Measurements from ENCODE around the gene SOX6. TPM values are rescaled to one million over a fixed set of nuclear protein-coding genes. Genes with fewer than 3 reads are reported as not detected.

SOX6 gene
- total RNA-seq, 1 experiment from 2014 or later, result 0.21 TPM

DNA sequence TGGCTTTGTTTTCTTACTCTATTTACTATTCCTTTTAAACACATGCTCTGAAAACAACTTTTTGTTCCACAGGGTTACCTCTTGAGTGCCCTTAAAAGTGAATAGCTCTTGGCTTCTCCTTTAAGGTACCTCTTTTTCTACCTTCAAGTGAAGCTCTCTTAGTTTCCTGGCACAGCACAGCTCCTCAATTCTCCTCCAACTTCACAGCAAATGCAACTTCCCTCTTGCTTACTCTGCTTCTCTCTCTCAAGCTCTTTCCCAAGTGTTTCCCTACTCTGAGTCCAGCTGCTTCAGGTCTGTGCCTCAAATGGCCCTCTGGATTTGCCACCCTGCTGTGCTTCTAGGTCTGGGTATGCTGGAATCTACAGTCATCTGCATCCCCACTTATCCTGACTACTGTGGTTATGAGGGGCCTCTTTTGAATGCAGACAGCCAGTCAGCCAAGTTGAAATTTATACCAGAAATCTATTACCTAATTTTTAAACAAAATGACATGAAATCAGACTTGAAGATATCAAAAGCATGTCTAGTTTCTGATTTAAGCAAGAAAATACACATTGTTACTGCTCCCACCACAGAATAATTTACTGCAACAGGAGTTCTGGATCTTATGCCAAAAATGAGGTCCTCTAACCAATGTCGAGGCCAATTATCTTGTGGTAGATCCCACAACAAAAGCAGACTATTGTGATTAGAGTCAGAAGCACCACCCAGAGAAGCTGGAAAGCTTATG lies 371.1 kb downstream of the SOX6 start:
- no peaks in the 10 kb centered on the region for H3K4me1 ChIP-seq (ENCODE audit: control insufficient read depth, insufficient read depth, low read length)
- DNase-seq (ENCODE audit: low read depth, low spot score) (no peak), ATAC-seq (no peak)
- H3K27ac ChIP-seq (ENCODE audit: low read length), result no peak overlapping the region
- intact Hi-C loops (cut with micrococcal nuclease; ENCODE audit: unreplicated experiment) (no loop called here), in situ Hi-C loops (cut with HindIII; ENCODE audit: low pct_unique_long_range_greater_than_20kb, low sequenced_read_pairs) (no loop called here)
- CTCF ChIA-PET, result no interaction called here
- no peaks in the 10 kb centered on the region for H3K9me3 ChIP-seq (ENCODE audit: control insufficient read depth, insufficient read depth, low read depth, low read length)
- BruUV-seq (replicated peaks), result no TSS peak
- H3K27me3 ChIP-seq (ENCODE audit: control insufficient read depth, insufficient read depth, low read length), result no peaks in the 10 kb centered on the region
- H3K36me3 ChIP-seq (ENCODE audit: control insufficient read depth, insufficient read depth, low read length), result no peaks in the 10 kb centered on the region
- POLR2A ChIA-PET, result no interaction called here
- no peak for TF ChIP-seq SIN3A (IDR thresholded peaks at IDR 0.05; ENCODE audit: borderline replicate concordance, insufficient read depth, low read depth, low read length)
- TF ChIP-seq TCF7L2 (IDR thresholded peaks at IDR 0.05; ENCODE audit: low read depth, low read length), result no peak
- TF ChIP-seq, protein P1, sequence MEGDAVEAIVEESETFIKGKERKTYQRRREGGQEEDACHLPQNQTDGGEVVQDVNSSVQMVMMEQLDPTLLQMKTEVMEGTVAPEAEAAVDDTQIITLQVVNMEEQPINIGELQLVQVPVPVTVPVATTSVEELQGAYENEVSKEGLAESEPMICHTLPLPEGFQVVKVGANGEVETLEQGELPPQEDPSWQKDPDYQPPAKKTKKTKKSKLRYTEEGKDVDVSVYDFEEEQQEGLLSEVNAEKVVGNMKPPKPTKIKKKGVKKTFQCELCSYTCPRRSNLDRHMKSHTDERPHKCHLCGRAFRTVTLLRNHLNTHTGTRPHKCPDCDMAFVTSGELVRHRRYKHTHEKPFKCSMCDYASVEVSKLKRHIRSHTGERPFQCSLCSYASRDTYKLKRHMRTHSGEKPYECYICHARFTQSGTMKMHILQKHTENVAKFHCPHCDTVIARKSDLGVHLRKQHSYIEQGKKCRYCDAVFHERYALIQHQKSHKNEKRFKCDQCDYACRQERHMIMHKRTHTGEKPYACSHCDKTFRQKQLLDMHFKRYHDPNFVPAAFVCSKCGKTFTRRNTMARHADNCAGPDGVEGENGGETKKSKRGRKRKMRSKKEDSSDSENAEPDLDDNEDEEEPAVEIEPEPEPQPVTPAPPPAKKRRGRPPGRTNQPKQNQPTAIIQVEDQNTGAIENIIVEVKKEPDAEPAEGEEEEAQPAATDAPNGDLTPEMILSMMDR (IDR thresholded peaks at IDR 0.05), result no peak
- TF ChIP-seq, protein P2, sequence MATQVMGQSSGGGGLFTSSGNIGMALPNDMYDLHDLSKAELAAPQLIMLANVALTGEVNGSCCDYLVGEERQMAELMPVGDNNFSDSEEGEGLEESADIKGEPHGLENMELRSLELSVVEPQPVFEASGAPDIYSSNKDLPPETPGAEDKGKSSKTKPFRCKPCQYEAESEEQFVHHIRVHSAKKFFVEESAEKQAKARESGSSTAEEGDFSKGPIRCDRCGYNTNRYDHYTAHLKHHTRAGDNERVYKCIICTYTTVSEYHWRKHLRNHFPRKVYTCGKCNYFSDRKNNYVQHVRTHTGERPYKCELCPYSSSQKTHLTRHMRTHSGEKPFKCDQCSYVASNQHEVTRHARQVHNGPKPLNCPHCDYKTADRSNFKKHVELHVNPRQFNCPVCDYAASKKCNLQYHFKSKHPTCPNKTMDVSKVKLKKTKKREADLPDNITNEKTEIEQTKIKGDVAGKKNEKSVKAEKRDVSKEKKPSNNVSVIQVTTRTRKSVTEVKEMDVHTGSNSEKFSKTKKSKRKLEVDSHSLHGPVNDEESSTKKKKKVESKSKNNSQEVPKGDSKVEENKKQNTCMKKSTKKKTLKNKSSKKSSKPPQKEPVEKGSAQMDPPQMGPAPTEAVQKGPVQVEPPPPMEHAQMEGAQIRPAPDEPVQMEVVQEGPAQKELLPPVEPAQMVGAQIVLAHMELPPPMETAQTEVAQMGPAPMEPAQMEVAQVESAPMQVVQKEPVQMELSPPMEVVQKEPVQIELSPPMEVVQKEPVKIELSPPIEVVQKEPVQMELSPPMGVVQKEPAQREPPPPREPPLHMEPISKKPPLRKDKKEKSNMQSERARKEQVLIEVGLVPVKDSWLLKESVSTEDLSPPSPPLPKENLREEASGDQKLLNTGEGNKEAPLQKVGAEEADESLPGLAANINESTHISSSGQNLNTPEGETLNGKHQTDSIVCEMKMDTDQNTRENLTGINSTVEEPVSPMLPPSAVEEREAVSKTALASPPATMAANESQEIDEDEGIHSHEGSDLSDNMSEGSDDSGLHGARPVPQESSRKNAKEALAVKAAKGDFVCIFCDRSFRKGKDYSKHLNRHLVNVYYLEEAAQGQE (IDR thresholded peaks at IDR 0.05; ENCODE audit: insufficient read depth in 1 of 2, low read depth in 2 of 2, low read length in 1 of 2), result no peak
- no peak for TF ChIP-seq POLR2AphosphoS5 (IDR thresholded peaks at IDR 0.05; ENCODE audit: low read depth, low read length)
- H3K4me3 ChIP-seq (ENCODE audit: low read depth in 2 of 2, low read length in 2 of 2), result no peak overlapping the region

DNA sequence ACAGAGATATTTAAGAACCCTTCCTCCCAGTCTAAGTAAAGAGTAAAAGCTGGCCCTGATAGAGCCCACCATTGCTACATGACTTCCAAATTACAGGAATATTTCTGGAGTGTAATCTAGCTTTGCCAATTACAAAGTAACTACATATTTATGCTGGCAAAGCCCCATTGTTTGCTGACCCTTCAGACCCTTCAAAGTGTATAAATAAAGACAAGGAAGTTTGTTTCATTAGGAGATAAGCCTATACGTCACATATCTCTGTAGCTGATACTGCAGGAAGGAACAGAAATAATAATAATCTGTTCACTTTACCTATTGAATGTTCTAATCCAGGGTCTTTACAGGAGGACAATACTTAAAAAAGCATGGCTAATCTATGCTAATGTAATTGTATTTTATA lies 375.1 kb downstream of the SOX6 start:
- no peak overlapping the region for H3K4me3 ChIP-seq (ENCODE audit: low read depth in 2 of 2, low read length in 2 of 2)
- ChIA-PET CTCF (no interaction called here), POLR2A (interaction anchor here (0.6 kb wide), 1 partner anchor 13 kb away, joined by 9 read pairs; no protein-coding TSS in a partner anchor)
- H3K9me3 ChIP-seq (ENCODE audit: control insufficient read depth, insufficient read depth, low read depth, low read length), result no peaks in the 10 kb centered on the region
- in situ Hi-C loops (cut with HindIII; ENCODE audit: low pct_unique_long_range_greater_than_20kb, low sequenced_read_pairs), result no loop called here
- TF ChIP-seq SIN3A (IDR thresholded peaks at IDR 0.05; ENCODE audit: borderline replicate concordance, insufficient read depth, low read depth, low read length) (no peak), TCF7L2 (IDR thresholded peaks at IDR 0.05; ENCODE audit: low read depth, low read length) (no peak)
- TF ChIP-seq, protein P1 (IDR thresholded peaks at IDR 0.05), result no peak
- intact Hi-C loops (cut with micrococcal nuclease; ENCODE audit: unreplicated experiment), result no loop called here
- no TSS peak for BruUV-seq (replicated peaks)
- no peak for DNase-seq (ENCODE audit: low read depth, low spot score)
- ATAC-seq, result no peak
- H3K4me1 ChIP-seq (ENCODE audit: control insufficient read depth, insufficient read depth, low read length), result no peaks in the 10 kb centered on the region
- no peaks in the 10 kb centered on the region for H3K27me3 ChIP-seq (ENCODE audit: control insufficient read depth, insufficient read depth, low read length)
- H3K36me3 ChIP-seq (ENCODE audit: control insufficient read depth, insufficient read depth, low read length), result no peaks in the 10 kb centered on the region
- no peak overlapping the region for H3K27ac ChIP-seq (ENCODE audit: low read length)
